ENCODE data around the gene MSRB1. TPM values are rescaled to one million over a fixed set of nuclear protein-coding genes. Genes with fewer than 3 reads are reported as not detected.

The MSRB1 gene
- total and polyA plus RNA-seq, 2 of the 13 experiments (the other 11 are each of a cell fraction or from before 2014, with no cell fraction given) = 32.1 to 75.4 TPM

DNA sequence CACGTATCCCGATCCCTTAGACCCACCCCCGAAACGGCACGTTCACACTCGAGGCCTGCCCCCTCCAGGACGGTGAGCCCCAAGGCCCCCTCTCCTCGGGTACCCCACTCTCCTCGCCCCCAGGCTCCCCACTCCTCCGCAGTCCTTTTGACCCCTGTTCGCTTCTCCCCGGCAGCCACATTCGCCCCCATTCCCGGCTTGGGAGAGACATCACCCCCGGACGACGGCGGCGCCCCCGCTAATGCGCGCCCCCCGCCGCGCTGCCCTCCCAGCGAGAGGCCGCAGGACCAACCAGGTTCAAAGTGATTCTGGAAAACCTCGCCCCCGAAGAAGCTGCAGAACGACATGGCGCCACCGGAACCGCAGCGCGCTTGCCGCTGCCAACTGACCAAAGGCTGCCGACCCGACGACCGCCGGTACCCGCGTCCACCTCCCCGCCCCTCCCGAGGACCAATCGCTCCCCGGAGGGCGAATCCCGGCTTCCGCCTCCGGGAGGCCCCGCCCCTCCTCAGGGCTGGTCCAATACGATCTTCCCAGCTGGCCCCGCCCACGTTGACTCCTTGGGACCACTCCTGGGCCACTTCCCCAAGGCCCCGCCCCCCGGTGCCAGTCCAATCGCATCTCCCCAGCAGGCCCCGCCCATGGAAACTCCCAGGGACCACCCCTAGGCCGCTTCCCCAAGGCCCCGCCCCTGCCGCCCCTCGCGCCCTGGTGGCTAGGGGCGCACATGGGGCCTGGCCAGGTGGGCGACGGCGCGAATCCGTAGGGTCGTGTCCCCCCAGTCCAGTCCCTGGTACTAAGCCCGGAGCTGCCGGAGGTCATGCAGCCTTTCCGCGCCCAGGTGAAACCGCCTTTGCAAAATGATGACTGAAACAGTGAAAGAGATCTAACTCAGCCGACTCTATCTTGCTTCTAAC is at the start of gene MSRB1 (continued):
- TF ChIP-seq PAX8 (CRISPR knock-in tag; IDR thresholded peaks at IDR 0.05; ENCODE audit: borderline replicate concordance) = peak; percentile 97
- no peak for TF ChIP-seq JDP2 (CRISPR knock-in tag; IDR thresholded peaks at IDR 0.05; ENCODE audit: borderline replicate concordance)
- TF ChIP-seq HHEX (CRISPR knock-in tag; IDR thresholded peaks at IDR 0.05) = no peak
- no peak for TF ChIP-seq FOXM1 (CRISPR knock-in tag; IDR thresholded peaks at IDR 0.05)
- peak; percentile 84 for TF ChIP-seq NFYC (CRISPR knock-in tag; IDR thresholded peaks at IDR 0.05)
- no peak for TF ChIP-seq SMAD9 (CRISPR knock-in tag; IDR thresholded peaks at IDR 0.05)
- no peak; the same call in 1 of the 2 replicates for TF ChIP-seq POGZ (CRISPR knock-in tag; IDR thresholded peaks at IDR 0.05)
- TF ChIP-seq, protein P1, sequence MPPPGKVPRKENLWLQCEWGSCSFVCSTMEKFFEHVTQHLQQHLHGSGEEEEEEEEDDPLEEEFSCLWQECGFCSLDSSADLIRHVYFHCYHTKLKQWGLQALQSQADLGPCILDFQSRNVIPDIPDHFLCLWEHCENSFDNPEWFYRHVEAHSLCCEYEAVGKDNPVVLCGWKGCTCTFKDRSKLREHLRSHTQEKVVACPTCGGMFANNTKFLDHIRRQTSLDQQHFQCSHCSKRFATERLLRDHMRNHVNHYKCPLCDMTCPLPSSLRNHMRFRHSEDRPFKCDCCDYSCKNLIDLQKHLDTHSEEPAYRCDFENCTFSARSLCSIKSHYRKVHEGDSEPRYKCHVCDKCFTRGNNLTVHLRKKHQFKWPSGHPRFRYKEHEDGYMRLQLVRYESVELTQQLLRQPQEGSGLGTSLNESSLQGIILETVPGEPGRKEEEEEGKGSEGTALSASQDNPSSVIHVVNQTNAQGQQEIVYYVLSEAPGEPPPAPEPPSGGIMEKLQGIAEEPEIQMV (CRISPR knock-in tag; IDR thresholded peaks at IDR 0.05; ENCODE audit: low read depth) = peak; percentile 64; the same call in 1 of the 2 replicates
- TF ChIP-seq ZNF121 (CRISPR knock-in tag; IDR thresholded peaks at IDR 0.05) = no peak
- no peak; the same call in 1 of the 2 replicates for TF ChIP-seq ZNF333 (CRISPR knock-in tag; IDR thresholded peaks at IDR 0.05; ENCODE audit: borderline replicate concordance)
- TF ChIP-seq, protein P2, sequence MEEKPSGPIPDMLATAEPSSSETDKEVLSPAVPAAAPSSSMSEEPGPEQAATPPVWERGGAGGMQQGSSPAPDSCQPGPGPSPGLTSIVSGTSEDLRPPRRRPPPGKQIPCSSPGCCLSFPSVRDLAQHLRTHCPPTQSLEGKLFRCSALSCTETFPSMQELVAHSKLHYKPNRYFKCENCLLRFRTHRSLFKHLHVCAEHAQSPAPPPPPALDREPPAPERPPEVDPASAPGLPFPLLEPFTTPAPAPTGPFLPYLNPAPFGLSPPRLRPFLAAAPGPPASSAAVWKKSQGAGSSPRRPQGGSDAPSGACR (CRISPR knock-in tag; IDR thresholded peaks at IDR 0.05) = no peak
- no peak for TF ChIP-seq SMARCC2 (IDR thresholded peaks at IDR 0.05)
- TF ChIP-seq PHF21A (CRISPR knock-in tag; IDR thresholded peaks at IDR 0.05) = 0 out of 2 replicates have a peak, but pooled peaks have one; percentile 33
- no peak for TF ChIP-seq MLLT10 (CRISPR knock-in tag; IDR thresholded peaks at IDR 0.05)
- peak; percentile 11; the same call in 1 of the 2 replicates for TF ChIP-seq ZSCAN21 (CRISPR knock-in tag; IDR thresholded peaks at IDR 0.05; ENCODE audit: borderline replicate concordance)
- TF ChIP-seq, protein P3, sequence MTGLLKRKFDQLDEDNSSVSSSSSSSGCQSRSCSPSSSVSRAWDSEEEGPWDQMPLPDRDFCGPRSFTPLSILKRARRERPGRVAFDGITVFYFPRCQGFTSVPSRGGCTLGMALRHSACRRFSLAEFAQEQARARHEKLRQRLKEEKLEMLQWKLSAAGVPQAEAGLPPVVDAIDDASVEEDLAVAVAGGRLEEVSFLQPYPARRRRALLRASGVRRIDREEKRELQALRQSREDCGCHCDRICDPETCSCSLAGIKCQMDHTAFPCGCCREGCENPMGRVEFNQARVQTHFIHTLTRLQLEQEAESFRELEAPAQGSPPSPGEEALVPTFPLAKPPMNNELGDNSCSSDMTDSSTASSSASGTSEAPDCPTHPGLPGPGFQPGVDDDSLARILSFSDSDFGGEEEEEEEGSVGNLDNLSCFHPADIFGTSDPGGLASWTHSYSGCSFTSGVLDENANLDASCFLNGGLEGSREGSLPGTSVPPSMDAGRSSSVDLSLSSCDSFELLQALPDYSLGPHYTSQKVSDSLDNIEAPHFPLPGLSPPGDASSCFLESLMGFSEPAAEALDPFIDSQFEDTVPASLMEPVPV (CRISPR knock-in tag; IDR thresholded peaks at IDR 0.05) = peak; percentile 77; the same call in 1 of the 2 replicates
- TF ChIP-seq, protein P4, sequence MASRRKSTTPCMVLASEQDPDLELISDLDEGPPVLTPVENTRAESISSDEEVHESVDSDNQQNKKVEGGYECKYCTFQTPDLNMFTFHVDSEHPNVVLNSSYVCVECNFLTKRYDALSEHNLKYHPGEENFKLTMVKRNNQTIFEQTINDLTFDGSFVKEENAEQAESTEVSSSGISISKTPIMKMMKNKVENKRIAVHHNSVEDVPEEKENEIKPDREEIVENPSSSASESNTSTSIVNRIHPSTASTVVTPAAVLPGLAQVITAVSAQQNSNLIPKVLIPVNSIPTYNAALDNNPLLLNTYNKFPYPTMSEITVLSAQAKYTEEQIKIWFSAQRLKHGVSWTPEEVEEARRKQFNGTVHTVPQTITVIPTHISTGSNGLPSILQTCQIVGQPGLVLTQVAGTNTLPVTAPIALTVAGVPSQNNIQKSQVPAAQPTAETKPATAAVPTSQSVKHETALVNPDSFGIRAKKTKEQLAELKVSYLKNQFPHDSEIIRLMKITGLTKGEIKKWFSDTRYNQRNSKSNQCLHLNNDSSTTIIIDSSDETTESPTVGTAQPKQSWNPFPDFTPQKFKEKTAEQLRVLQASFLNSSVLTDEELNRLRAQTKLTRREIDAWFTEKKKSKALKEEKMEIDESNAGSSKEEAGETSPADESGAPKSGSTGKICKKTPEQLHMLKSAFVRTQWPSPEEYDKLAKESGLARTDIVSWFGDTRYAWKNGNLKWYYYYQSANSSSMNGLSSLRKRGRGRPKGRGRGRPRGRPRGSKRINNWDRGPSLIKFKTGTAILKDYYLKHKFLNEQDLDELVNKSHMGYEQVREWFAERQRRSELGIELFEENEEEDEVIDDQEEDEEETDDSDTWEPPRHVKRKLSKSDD (CRISPR knock-in tag; IDR thresholded peaks at IDR 0.05; ENCODE audit: low read depth) = 0 out of 2 replicates have a peak, but pooled peaks have one; percentile 17

Data from HepG2 (cell line).